DOHH2 (cell line): ENCODE measurements around the gene FBN2.

ENCODE experiments used
- EZH2phosphoT487 ChIP-seq: fragments of 200-600 bp; sonication (generic); IDR thresholded peaks from 2 replicates; pipeline ENCODE4 v1.6.1; 2017; ENCODE audit warnings: borderline replicate concordance, mild to moderate bottlenecking, antibody characterized with exemption, low read length, moderate library complexity, mixed read lengths
- TF ChIP-seq, protein P1 (sequence below): fragments of 200-600 bp; sonication (generic); IDR thresholded peaks from one replicate; pipeline ENCODE4 v1.5.1; 2014; ENCODE audit warnings: antibody characterized with exemption, mild to moderate bottlenecking, low read depth, low read length; ENCODE audit not compliant: poor library complexity, severe bottlenecking

DNA sequence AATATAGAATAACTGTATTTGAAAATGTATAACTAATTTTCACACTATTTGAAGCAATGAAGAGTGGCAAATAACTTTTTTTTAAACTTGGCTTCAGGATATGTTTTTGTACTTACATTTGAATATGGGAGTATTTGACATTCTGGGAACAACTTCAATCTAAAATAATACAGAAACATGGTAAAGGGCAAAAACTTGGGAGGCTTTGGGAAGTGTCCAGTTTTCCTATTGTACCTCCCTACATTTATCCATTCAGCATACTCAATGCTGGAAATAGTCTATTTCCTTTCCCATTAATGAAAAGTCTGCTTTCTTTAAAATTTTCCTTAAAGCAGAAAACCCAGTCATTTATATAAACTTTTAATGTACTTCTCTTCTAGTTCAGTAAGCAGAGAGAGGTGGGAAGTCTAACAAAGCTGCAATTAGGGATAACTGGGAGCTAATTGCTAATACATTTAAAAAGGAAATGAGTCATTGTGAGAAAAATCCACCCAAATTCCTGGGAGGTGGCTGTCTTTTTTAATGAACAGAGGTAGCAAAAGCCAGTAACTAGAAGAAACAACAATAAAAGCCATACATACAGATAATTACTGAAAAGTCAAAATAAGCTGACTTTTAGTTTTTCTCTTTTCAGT lies 128.8 kb downstream of the FBN2 start:
- TF ChIP-seq, protein P1, sequence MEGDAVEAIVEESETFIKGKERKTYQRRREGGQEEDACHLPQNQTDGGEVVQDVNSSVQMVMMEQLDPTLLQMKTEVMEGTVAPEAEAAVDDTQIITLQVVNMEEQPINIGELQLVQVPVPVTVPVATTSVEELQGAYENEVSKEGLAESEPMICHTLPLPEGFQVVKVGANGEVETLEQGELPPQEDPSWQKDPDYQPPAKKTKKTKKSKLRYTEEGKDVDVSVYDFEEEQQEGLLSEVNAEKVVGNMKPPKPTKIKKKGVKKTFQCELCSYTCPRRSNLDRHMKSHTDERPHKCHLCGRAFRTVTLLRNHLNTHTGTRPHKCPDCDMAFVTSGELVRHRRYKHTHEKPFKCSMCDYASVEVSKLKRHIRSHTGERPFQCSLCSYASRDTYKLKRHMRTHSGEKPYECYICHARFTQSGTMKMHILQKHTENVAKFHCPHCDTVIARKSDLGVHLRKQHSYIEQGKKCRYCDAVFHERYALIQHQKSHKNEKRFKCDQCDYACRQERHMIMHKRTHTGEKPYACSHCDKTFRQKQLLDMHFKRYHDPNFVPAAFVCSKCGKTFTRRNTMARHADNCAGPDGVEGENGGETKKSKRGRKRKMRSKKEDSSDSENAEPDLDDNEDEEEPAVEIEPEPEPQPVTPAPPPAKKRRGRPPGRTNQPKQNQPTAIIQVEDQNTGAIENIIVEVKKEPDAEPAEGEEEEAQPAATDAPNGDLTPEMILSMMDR, result no peak
- no peak for TF ChIP-seq EZH2phosphoT487
